ENCODE data around the gene STAMBPL1. TPM values are rescaled to one million over a fixed set of nuclear protein-coding genes. Genes with fewer than 3 reads are reported as not detected.

STAMBPL1 gene
- total RNA-seq, 1 experiment from 2014 or later = 0.54 TPM

- DNase-seq = no peak
- Histone ChIP-seq H3K36me3 (ENCODE audit: control insufficient read depth, insufficient read depth, low read length) (no peaks in the 10 kb centered on the region), H3K9me3 (no peaks in the 10 kb centered on the region), H3K4me1 (peaks cover 61% of the 10 kb centered on the region), H3K4me3 (ENCODE audit: low read depth, low read length) (no peak overlapping the region), H3K27me3 (replicated peaks; ENCODE audit: control insufficient read depth, insufficient read depth, low read length) (no peaks in the 10 kb centered on the region)
- H3K27ac Mint-ChIP-seq (ENCODE audit: unreplicated experiment) = no peak overlapping the region
- H3K9me3 Mint-ChIP-seq (ENCODE audit: unreplicated experiment) = no peaks in the 10 kb centered on the region
- no TSS peak for BruUV-seq (replicated peaks)
- intact Hi-C loops (cut with micrococcal nuclease; ENCODE audit: unreplicated experiment) = no loop called here
- POLR2A ChIA-PET = no interaction called here
- H3K36me3 Mint-ChIP-seq (ENCODE audit: insufficient read depth, unreplicated experiment) = no peaks in the 10 kb centered on the region
- CTCF ChIA-PET = no interaction called here
- TF ChIP-seq CTCF (IDR thresholded peaks at IDR 0.05; ENCODE audit: insufficient read depth in 1 of 2, low read depth in 1 of 2, low read length in 1 of 2, severe bottlenecking in 1 of 2, unreplicated experiment in 1 of 2) = no peak
- no peaks in the 10 kb centered on the region for H3K27me3 Mint-ChIP-seq (ENCODE audit: insufficient read depth, unreplicated experiment)
- H3K4me3 Mint-ChIP-seq (ENCODE audit: unreplicated experiment) = no peak overlapping the region
- H3K4me1 Mint-ChIP-seq (ENCODE audit: low read depth, unreplicated experiment) = peaks cover 20% of the 10 kb centered on the region
Observed at GRCh38 chr10:88898727-88899126, 18.7 kb downstream of the STAMBPL1 start.

- BruUV-seq (replicated peaks) = no TSS peak
- no peak for TF ChIP-seq CTCF (IDR thresholded peaks at IDR 0.05; ENCODE audit: insufficient read depth in 1 of 2, low read depth in 1 of 2, low read length in 1 of 2, severe bottlenecking in 1 of 2, unreplicated experiment in 1 of 2)
- Histone ChIP-seq H3K36me3 (ENCODE audit: control insufficient read depth, insufficient read depth, low read length) (no peaks in the 10 kb centered on the region), H3K4me1 (peaks cover 65% of the 10 kb centered on the region), H3K27me3 (replicated peaks; ENCODE audit: control insufficient read depth, insufficient read depth, low read length) (no peaks in the 10 kb centered on the region), H3K9me3 (no peaks in the 10 kb centered on the region), H3K4me3 (ENCODE audit: low read depth, low read length) (no peak overlapping the region)
- POLR2A ChIA-PET = no interaction called here
- no peaks in the 10 kb centered on the region for H3K27me3 Mint-ChIP-seq (ENCODE audit: insufficient read depth, unreplicated experiment)
- H3K4me1 Mint-ChIP-seq (ENCODE audit: low read depth, unreplicated experiment) = peaks cover 20% of the 10 kb centered on the region
- CTCF ChIA-PET = no interaction called here
- no peaks in the 10 kb centered on the region for H3K9me3 Mint-ChIP-seq (ENCODE audit: unreplicated experiment)
- intact Hi-C loops (cut with micrococcal nuclease; ENCODE audit: unreplicated experiment) = no loop called here
- H3K27ac Mint-ChIP-seq (ENCODE audit: unreplicated experiment) = no peak overlapping the region
- H3K36me3 Mint-ChIP-seq (ENCODE audit: insufficient read depth, unreplicated experiment) = no peaks in the 10 kb centered on the region
- no peak for DNase-seq
- no peak overlapping the region for H3K4me3 Mint-ChIP-seq (ENCODE audit: unreplicated experiment)
Observed at GRCh38 chr10:88899886-88900285, 19.8 kb downstream of the STAMBPL1 start.

GRCh38 chr10:88901206-88901983 is 21.4 kb downstream of the STAMBPL1 start:
- no TSS peak for BruUV-seq (replicated peaks)
- H3K4me1 ChIP-seq = peaks cover 50% of the 10 kb centered on the region
- CTCF ChIA-PET = no interaction called here
- Mint-ChIP-seq H3K36me3 (ENCODE audit: insufficient read depth, unreplicated experiment) (no peaks in the 10 kb centered on the region), H3K4me3 (ENCODE audit: unreplicated experiment) (no peak overlapping the region), H3K27ac (ENCODE audit: unreplicated experiment) (no peak overlapping the region), H3K9me3 (ENCODE audit: unreplicated experiment) (no peaks in the 10 kb centered on the region), H3K4me1 (ENCODE audit: low read depth, unreplicated experiment) (peaks cover 19% of the 10 kb centered on the region), H3K27me3 (ENCODE audit: insufficient read depth, unreplicated experiment) (no peaks in the 10 kb centered on the region)
- H3K36me3 ChIP-seq (ENCODE audit: control insufficient read depth, insufficient read depth, low read length) = no peaks in the 10 kb centered on the region
- TF ChIP-seq CTCF (IDR thresholded peaks at IDR 0.05; ENCODE audit: insufficient read depth in 1 of 2, low read depth in 1 of 2, low read length in 1 of 2, severe bottlenecking in 1 of 2, unreplicated experiment in 1 of 2) = no peak
- POLR2A ChIA-PET = no interaction called here
- DNase-seq = no peak
- intact Hi-C loops (cut with micrococcal nuclease; ENCODE audit: unreplicated experiment) = no loop called here
- H3K9me3 ChIP-seq = no peaks in the 10 kb centered on the region
- H3K4me3 ChIP-seq (ENCODE audit: low read depth, low read length) = no peak overlapping the region
- H3K27me3 ChIP-seq (replicated peaks; ENCODE audit: control insufficient read depth, insufficient read depth, low read length) = no peaks in the 10 kb centered on the region

All from Caco-2 (cell line).